ENCODE results near the gene GRM8.

GRM8 gene

DNA sequence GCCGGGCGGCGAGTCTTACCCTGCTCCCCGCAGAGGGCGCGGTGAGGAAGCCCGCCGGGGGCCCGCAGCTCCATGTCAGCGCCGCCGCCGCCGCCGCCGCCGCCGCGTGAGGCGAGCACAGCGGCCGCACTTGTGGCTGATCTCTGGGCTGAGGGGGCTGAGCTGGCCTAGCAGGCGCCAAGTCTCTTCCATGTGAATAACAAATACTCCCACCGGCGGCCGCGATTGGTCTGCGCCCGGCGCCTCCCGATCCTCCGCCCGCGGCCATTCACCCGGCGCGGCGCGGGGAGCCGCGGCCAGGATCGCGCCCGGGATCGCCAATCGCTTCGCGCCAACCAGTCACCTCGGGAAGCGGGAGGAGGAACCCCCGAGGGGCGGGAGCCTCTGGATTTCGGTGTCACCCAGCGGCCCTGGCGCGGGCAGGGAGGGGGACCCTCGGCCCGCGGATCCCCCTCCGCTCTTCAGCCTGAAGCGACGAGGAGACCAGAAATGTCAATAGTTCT is at the start of gene GRM8:
TSS of gene GRM8 (minus strand) at position 164 of the 503 bp plus-strand sequence.
- DNase-seq (ENCODE audit: low read depth): no peak

- no peak for DNase-seq (ENCODE audit: low read depth)
These were observed 38.1 kb upstream of the GRM8 start for GRCh38 chr7:127290801-127291361.

DNA sequence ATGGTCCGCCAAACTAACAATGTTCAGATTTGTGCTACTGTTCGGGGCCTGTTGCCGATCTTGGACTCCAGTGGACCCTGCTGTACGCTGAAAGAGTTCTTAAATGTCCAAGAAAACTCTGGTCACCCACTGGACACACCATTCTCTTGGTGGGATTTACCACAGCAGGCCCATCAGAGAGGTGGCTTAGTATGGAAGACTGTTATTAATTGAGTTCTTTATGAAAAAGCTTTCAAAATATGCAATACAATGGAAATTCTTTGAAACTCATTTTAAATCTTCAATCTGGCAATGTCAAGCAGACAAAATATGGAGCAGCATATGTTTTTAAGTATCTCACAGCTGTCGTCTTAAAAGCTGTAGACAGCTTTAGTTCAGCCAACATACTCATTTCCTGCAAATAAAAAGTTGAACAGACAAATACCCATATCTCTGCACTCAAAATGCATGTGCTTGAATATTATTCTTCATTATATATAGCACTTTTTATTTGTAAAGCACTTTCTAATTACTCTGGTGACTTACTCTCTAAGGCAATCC is 37.4 kb upstream of the GRM8 start:
- DNase-seq (ENCODE audit: low read depth): no peak

- DNase-seq (ENCODE audit: low read depth): no peak
These were observed 34.4 kb upstream of the GRM8 start for GRCh38 chr7:127287133-127287532.

GRCh38 chr7:127270093-127270492 is 17.4 kb upstream of the GRM8 start:
- DNase-seq (ENCODE audit: low read depth): no peak

GRCh38 chr7:127266047-127266446 is 13.3 kb upstream of the GRM8 start:
- DNase-seq (ENCODE audit: low read depth): no peak

DNA sequence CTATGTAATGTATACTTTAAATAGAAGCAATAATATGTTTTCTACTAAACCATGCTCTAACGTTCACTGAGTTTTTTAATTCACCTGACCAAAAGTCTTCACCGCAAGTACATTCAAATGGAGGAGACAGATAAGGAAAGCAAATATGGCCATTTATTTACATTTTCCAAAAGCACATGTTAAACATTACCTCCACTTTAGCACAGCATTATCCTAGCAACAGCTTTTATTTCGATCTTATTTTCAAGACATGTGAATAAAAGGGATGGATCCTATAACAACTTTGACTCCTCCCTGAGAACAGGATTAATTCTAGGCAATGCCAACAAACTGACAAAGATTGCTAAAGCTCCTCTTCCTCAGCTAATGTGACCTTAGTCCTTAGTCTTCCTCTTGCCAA is 11.5 kb upstream of the GRM8 start:
- DNase-seq (ENCODE audit: low read depth): no peak

DNA sequence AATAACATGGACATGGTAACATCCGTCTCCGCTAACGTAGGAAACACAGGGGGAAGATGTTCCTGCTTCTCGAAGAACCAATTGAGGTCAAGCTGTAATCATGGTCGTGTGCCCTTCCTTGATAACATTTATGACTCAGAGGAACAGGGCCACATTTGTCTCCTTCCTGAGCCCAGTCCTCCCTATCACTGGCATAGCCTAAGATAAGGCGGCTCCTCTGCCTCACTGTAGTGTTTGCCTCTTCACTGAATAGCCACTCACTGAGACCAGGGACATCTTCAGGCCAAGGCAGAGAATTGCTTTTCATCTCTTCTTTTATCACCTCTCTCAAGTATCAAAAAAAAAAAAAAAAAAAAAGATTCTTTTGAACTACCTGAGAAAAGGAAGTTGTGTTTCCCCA is 5.4 kb upstream of the GRM8 start:
- no peak for DNase-seq (ENCODE audit: low read depth)

- no peak for DNase-seq (ENCODE audit: low read depth)
These were observed 4.3 kb upstream of the GRM8 start for GRCh38 chr7:127257086-127257485.

DNA sequence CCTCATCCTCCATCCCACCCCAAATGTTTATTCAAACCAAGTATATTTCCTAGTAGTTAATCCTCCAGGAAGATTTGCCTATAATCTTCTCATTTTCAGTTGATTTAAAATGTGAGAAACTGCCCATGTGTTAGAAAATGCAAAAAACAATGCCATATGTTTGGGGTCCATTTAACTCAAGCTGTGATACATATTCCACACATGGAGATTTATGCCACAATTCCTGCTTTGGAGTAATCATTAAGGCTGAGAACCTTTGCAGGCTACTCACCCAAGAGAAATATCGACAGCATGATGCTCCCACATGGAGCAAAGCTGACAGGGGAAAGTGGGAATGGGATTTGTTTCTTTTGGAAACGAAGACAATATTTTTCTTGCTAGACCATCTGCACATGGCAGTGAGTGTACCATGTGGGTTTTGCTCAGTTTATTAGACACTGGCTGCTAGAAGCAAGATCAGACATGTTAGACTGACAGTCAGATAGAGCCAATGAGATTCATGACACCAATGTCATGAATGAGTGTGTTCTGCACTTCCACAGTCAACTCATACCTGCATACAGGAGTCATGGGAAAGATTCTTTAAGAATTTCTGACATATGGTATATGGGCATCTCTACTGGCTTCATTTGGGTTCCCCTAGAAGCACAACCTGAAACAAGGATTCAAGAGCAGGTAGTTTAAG is 3.4 kb upstream of the GRM8 start:
- no peak for DNase-seq (ENCODE audit: low read depth)

- DNase-seq (ENCODE audit: low read depth): no peak
These were observed 1.5 kb upstream of the GRM8 start for GRCh38 chr7:127254163-127254684.

GRCh38 chr7:127253281-127254162 is 781 bp upstream of the GRM8 start:
- DNase-seq (ENCODE audit: low read depth): peak; percentile 47

DNA sequence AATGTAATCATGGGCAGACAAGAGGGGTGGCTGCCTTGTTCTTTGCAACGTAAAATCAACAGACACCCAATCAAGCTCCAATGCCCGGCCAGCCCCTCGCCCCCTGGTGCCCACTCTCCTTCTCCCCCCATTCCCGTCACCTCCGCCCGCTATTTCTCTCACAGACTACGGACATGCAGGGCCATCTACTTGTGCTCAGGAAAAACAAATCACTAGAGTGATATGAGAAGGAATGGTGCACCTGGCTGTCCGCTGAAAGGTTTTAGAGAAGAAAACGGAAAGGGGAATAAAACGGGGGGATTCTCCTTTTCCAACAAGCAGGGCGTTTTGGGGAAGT is 396 bp downstream of the GRM8 start:
- no peak for DNase-seq (ENCODE audit: low read depth)

DNA sequence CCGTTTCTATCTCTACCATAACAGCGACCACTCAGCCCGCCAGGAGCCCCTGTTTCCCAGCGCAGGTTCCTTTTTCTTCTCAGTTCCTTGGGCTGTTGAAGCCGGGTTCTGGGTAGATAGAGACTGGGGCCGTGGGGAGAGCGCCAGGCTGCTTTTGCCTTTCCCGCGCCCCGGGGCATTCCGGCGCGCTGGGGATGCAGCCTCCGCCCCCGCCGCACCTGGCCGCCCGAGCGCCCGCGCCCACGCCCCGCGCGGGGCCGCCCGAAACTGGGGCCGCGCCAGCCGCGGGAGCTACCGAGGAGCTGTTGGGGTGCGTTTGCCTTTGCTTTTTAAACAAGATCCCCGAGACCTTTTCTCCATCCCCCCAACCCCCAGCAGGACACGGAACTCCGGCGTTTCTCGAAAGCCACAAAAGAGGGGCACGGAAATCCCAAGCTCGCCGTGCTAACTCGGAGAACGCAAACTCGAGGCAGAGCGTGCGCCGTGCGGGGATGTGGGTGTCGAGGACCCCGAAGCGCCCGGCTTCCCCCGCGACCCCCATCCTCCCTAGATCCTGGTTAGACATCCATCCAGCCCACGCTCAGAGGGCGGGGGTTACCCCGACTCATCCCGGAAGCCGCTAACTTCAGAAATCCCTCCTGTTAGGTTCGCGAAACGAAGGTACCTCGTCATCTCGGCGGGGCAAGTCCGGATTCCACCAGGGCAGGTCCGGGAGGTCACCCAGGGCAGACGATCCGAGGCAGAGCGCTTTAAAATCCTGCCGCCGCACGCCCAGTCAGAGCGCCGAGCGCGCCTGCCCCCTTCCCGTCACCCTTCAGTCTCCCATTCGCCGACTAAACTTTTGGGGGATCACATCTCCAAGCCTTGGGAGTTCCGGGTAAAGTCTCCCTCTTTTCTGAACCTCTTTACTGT is 1.0 kb downstream of the GRM8 start:
- no peak for DNase-seq (ENCODE audit: low read depth)

GRCh38 chr7:127251036-127251464 is 1.7 kb downstream of the GRM8 start:
- no peak for DNase-seq (ENCODE audit: low read depth)

DNA sequence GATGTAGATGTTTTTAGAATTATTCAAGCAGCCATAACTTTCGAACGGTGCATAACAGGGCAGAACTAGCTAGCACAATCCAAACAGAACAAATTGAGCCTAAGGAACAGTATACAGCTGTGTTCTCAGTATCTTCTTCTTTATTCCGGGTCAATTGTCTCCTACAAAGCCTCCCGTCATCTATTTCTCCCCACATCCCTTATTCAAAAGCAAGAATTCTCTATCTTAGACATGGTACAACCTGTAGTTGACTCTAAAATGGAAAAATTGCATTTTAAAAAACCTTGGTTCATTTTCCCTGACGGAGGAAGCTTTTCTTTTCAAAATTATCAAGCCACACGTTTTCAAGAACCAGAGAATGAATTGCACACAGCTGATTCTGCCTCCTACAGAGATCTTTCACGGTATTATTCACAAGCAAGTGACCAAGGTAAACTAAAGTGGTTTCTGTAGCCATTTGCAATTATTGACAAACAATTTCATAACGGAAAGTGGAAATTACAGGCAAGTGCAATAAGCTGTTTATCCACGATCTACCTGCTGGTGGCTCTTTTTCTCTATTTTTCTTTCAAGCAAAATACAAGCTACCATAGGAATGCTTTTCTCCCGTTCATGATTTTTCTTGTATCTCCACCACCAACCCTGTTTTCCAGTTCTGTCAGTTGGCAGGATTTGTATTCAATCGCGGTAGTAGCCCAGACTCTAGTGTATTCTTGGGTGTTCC is 2.3 kb downstream of the GRM8 start:
- DNase-seq (ENCODE audit: low read depth): no peak

DNA sequence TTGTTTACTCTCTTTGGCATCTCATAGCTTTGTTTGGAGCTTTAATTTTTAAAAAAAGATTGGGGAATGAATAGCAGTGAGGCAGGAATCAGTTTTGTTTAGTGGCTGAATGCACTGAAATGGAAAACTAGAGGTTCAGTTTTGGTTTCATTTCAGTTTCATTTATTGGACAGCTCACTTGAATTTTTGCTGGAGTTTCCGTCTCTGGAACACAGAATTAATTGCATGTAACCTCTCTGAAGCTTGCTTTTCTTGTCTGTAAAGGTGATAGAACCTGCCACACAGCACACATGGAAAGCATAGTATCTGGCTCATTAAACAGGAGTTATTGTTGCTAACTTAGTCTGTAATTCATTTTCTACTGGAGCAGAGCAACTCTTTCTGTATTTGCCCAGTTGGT is 7.1 kb downstream of the GRM8 start:
- no peak for DNase-seq (ENCODE audit: low read depth)

- no peak for DNase-seq (ENCODE audit: low read depth)
These were observed 7.7 kb downstream of the GRM8 start for GRCh38 chr7:127245002-127245401.

GRCh38 chr7:127239814-127240213 is 12.9 kb downstream of the GRM8 start:
- no peak for DNase-seq (ENCODE audit: low read depth)

DNA sequence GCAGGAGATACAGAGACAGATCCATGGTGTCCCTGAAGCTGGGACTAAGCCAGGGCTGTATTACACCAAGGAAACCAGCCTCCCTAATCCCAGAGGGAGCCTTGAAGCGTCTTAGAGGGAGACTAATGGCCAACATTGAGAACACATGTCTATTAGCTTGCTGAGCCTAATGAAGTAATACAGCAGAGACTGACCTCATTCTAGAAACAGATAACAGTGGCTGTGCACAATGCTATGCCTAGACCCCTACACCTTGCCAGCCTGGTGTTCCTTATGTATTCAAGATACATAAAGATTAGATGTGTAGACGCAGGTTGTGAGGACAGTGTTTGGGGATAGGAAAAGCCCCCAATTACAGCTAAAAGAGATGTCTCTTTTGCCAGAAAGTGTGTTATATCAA is 19.1 kb downstream of the GRM8 start:
- DNase-seq (ENCODE audit: low read depth): no peak

- DNase-seq (ENCODE audit: low read depth): no peak
These were observed 21.3 kb downstream of the GRM8 start for GRCh38 chr7:127231415-127231814.

All from activated T-cell treated with anti-CD3 and anti-CD28 coated beads for 48 hours (primary cell).